ENCODE data around the gene RPA1. TPM values are rescaled to one million over a fixed set of nuclear protein-coding genes. Genes with fewer than 3 reads are reported as not detected.

The RPA1 gene
- total RNA-seq, 1 experiment from 2014 or later = 198 TPM

DNA sequence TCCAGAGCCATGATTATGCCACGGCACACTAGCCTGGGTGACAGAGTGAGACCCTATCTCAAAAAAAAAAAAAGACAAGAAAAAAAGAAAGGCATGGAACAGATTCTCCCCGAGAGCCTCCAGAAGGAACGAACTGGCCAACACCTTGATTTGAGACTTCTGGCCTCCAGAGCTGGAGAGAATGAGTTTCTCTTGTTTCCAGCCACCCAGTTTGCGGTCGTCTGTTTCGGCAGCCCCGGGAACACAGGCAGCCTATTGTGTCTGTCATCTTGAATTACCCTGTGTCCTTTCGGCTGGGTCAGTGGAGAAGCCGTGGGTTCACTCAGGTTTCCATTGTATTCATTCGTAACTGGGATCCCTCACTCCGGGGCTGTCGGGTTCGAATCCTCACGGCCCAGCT, 83.9 kb downstream of the RPA1 start:
- ChIA-PET RAD21 (ENCODE audit: low non-redundant PET in 1 of 2, low total read pairs in 2 of 2, uncharacterized antibody in 2 of 2, unreplicated experiment in 2 of 2) (no interaction called here), CTCF (no interaction called here), POLR2A (no interaction called here)
- no peak for DNase-seq (ENCODE audit: low read depth, low spot score)
- TF ChIP-seq FOSL1 (IDR thresholded peaks at IDR 0.05; ENCODE audit: low read depth) = no peak
- no peak for TF ChIP-seq CEBPB (IDR thresholded peaks at IDR 0.05; ENCODE audit: low read depth)
- no peak for TF ChIP-seq YY1 (IDR thresholded peaks at IDR 0.05; ENCODE audit: extremely low read depth, insufficient replicate concordance, low read depth, low read length)
- TF ChIP-seq SIN3A (IDR thresholded peaks at IDR 0.05; ENCODE audit: low read depth) = no peak
- TF ChIP-seq ZNF274 (IDR thresholded peaks at IDR 0.05; ENCODE audit: low read depth, low read length) = no peak
- no peak for TF ChIP-seq CBX3 (IDR thresholded peaks at IDR 0.05; ENCODE audit: low read depth)
- no peaks in the 10 kb centered on the region for H3K9me2 ChIP-seq (ENCODE audit: insufficient read depth)
- H3K4me1 ChIP-seq (ENCODE audit: control insufficient read depth in 1 of 2, insufficient read depth in 2 of 2, low read length in 2 of 2) = no peaks in the 10 kb centered on the region; a peak in 1 of 4 replicates
- H2AFZ ChIP-seq (ENCODE audit: low read depth, low read length, poor library complexity, severe bottlenecking) = no peak overlapping the region
- H3K36me3 ChIP-seq (ENCODE audit: control insufficient read depth in 1 of 2, insufficient read depth in 2 of 2, low read length in 2 of 2) = no peaks in the 10 kb centered on the region
- BruUV-seq (replicated peaks) = no TSS peak
- no peak overlapping the region for H3K9ac ChIP-seq (ENCODE audit: low read length)
- H3K27me3 ChIP-seq (ENCODE audit: insufficient read depth, low read length) = peaks cover 21% of the 10 kb centered on the region; the same call in 1 of the 2 replicates
- H3K9me3 ChIP-seq (ENCODE audit: control insufficient read depth in 1 of 2, insufficient read depth in 1 of 2, low read depth in 1 of 2, low read length in 2 of 2) = no peaks in the 10 kb centered on the region
- H3K79me2 ChIP-seq (ENCODE audit: insufficient read depth, low read length) = no peaks in the 10 kb centered on the region
- H3K4me3 ChIP-seq (replicated peaks in 1 of 2; ENCODE audit: low read depth in 1 of 2, low read length in 2 of 2) = no peak overlapping the region
- H3K27ac ChIP-seq (ENCODE audit: low read depth, low read length) = no peak overlapping the region
- H3K4me2 ChIP-seq (ENCODE audit: low read length) = no peak overlapping the region
- intact Hi-C loops (cut with micrococcal nuclease) = no loop called here
- no peaks in the 10 kb centered on the region for H4K20me1 ChIP-seq (ENCODE audit: insufficient read depth)
- no peak for ATAC-seq

DNA sequence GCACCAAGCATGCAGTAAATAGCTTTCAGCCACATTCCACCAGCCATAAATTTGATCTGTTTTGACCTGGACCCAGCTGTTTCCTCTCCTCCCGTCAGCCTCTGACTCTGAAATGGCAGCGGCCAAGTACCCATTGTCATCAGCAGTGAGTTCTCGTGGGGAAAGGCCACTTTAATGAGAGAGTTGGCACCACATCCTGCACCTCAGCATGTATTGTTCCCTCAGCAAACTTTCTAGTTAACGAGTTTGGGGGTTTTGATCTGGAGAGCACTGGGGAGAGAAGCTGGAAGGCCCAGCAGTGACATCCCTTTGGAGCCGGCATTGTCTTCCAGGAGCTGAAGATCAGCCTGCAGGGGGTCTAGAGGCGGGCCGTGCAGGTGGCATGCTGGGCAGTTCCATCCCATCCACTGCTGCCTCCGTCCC, 84.9 kb downstream of the RPA1 start:
- ChIA-PET RAD21 (ENCODE audit: low non-redundant PET in 1 of 2, low total read pairs in 2 of 2, uncharacterized antibody in 2 of 2, unreplicated experiment in 2 of 2) (no interaction called here), CTCF (no interaction called here), POLR2A (no interaction called here)
- TF ChIP-seq JUND (IDR thresholded peaks at IDR 0.05) (no peak), SP1 (IDR thresholded peaks at IDR 0.05; ENCODE audit: low read depth) (no peak), RAD21 (IDR thresholded peaks at IDR 0.05; ENCODE audit: low read depth) (no peak), FOSL1 (IDR thresholded peaks at IDR 0.05; ENCODE audit: low read depth) (no peak), ZNF274 (IDR thresholded peaks at IDR 0.05; ENCODE audit: low read depth, low read length) (no peak), MAX (IDR thresholded peaks at IDR 0.05) (no peak), EZH2 (IDR thresholded peaks at IDR 0.05) (no peak), SRF (IDR thresholded peaks at IDR 0.05; ENCODE audit: low read depth) (no peak), YY1 (IDR thresholded peaks at IDR 0.05; ENCODE audit: extremely low read depth, insufficient replicate concordance, low read depth, low read length) (no peak), POLR2A (IDR thresholded peaks at IDR 0.05; ENCODE audit: borderline replicate concordance, extremely low read depth, insufficient read depth, insufficient read length) (no peak), EZH2phosphoT487 (IDR thresholded peaks at IDR 0.05; ENCODE audit: borderline replicate concordance) (no peak), ELF1 (IDR thresholded peaks at IDR 0.05; ENCODE audit: borderline replicate concordance, low read depth) (no peak), CBX3 (IDR thresholded peaks at IDR 0.05; ENCODE audit: low read depth) (no peak), CTCF (IDR thresholded peaks at IDR 0.05 in 2 of 3, conservative IDR thresholded peaks at IDR 0.05 in 1 of 3; ENCODE audit: borderline replicate concordance in 1 of 3, insufficient read depth in 1 of 3, low read depth in 2 of 3, low read length in 2 of 3) (no peak), ZFX (IDR thresholded peaks at IDR 0.05) (no peak)
- TF ChIP-seq, protein P1, sequence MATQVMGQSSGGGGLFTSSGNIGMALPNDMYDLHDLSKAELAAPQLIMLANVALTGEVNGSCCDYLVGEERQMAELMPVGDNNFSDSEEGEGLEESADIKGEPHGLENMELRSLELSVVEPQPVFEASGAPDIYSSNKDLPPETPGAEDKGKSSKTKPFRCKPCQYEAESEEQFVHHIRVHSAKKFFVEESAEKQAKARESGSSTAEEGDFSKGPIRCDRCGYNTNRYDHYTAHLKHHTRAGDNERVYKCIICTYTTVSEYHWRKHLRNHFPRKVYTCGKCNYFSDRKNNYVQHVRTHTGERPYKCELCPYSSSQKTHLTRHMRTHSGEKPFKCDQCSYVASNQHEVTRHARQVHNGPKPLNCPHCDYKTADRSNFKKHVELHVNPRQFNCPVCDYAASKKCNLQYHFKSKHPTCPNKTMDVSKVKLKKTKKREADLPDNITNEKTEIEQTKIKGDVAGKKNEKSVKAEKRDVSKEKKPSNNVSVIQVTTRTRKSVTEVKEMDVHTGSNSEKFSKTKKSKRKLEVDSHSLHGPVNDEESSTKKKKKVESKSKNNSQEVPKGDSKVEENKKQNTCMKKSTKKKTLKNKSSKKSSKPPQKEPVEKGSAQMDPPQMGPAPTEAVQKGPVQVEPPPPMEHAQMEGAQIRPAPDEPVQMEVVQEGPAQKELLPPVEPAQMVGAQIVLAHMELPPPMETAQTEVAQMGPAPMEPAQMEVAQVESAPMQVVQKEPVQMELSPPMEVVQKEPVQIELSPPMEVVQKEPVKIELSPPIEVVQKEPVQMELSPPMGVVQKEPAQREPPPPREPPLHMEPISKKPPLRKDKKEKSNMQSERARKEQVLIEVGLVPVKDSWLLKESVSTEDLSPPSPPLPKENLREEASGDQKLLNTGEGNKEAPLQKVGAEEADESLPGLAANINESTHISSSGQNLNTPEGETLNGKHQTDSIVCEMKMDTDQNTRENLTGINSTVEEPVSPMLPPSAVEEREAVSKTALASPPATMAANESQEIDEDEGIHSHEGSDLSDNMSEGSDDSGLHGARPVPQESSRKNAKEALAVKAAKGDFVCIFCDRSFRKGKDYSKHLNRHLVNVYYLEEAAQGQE (IDR thresholded peaks at IDR 0.05; ENCODE audit: low read depth) = no peak
- Histone ChIP-seq H3K9me2 (ENCODE audit: insufficient read depth) (no peaks in the 10 kb centered on the region), H3K27me3 (ENCODE audit: insufficient read depth, low read length) (peaks cover 17% of the 10 kb centered on the region; the same call in 1 of the 2 replicates), H3K4me1 (ENCODE audit: control insufficient read depth in 1 of 2, insufficient read depth in 2 of 2, low read length in 2 of 2) (no peaks in the 10 kb centered on the region), H3K4me3 (replicated peaks in 1 of 2; ENCODE audit: low read depth in 1 of 2, low read length in 2 of 2) (no peak overlapping the region), H3K27ac (ENCODE audit: low read depth, low read length) (no peak overlapping the region), H2AFZ (ENCODE audit: low read depth, low read length, poor library complexity, severe bottlenecking) (no peak overlapping the region), H4K20me1 (ENCODE audit: insufficient read depth) (no peaks in the 10 kb centered on the region), H3K4me2 (ENCODE audit: low read length) (no peak overlapping the region), H3K36me3 (ENCODE audit: control insufficient read depth in 1 of 2, insufficient read depth in 2 of 2, low read length in 2 of 2) (no peaks in the 10 kb centered on the region), H3K9me3 (ENCODE audit: control insufficient read depth in 1 of 2, insufficient read depth in 1 of 2, low read depth in 1 of 2, low read length in 2 of 2) (no peaks in the 10 kb centered on the region), H3K9ac (ENCODE audit: low read length) (no peak overlapping the region), H3K79me2 (ENCODE audit: insufficient read depth, low read length) (no peaks in the 10 kb centered on the region)
- intact Hi-C loops (cut with micrococcal nuclease) = no loop called here
- DNase-seq (ENCODE audit: low read depth, low spot score) = no peak
- BruUV-seq (replicated peaks) = no TSS peak
- ATAC-seq = no peak
